Gastroesophageal sphincter (tissue), 4 donors: ENCODE results near the gene SLC38A10. TPM values are rescaled to one million over a fixed set of nuclear protein-coding genes. Genes with fewer than 3 reads are reported as not detected.

Experiments
- ATAC-seq: fragments of 150-250 bp; one replicate; pipeline ENCODE4 v1.9.1; 2016; ENCODE audit warnings: mild to moderate bottlenecking, moderate library complexity
- H3K27ac ChIP-seq, 4 donors: fragments of 200-600 bp; sonication (generic) in 3 of 4; 1 replicate in 3 of 4; 2 replicates in 1 of 4; pipeline ENCODE4 v1.5.1; 2016 to 2019
- H3K27me3 ChIP-seq: fragments of 200-600 bp; sonication (generic); one replicate; pipeline ENCODE4 v1.5.1; 2019
- H3K36me3 ChIP-seq, 2 donors: fragments of 200-600 bp; sonication (generic); one replicate each; pipeline ENCODE4 v1.5.1; 2019; ENCODE audit warnings: control low read depth in 1 of 2
- H3K4me1 ChIP-seq, 3 donors: fragments of 200-600 bp; sonication (generic); 1 replicate in 2 of 3; 2 replicates in 1 of 3; pipeline ENCODE4 v1.5.1; 2016 to 2019; ENCODE audit warnings: control low read depth in 2 of 3
- H3K4me3 ChIP-seq, 2 donors: fragments of 200-600 bp; sonication (generic); one replicate each; pipeline ENCODE4 v1.5.1; 2019; ENCODE audit warnings: mild to moderate bottlenecking in 1 of 2, moderate library complexity in 1 of 2
- H3K9me3 ChIP-seq, 3 donors: fragments of 200-600 bp; sonication (generic); one replicate each; pipeline ENCODE4 v1.5.1; 2017 to 2019; ENCODE audit warnings: control low read depth in 2 of 3
- EP300 ChIP-seq: sonication (generic); formaldehyde crosslinking; IDR thresholded peaks from one replicate; pipeline ENCODE4 v1.6.1; 2017; ENCODE audit warnings: antibody characterized with exemption, mild to moderate bottlenecking
- POLR2A ChIP-seq, 2 donors: fragments of 450-650 bp; IDR thresholded peaks; one replicate each; pipeline ENCODE4 v1.6.1; 2017; ENCODE audit warnings: antibody characterized with exemption in 2 of 2, mild to moderate bottlenecking in 2 of 2, moderate library complexity in 1 of 2
- POLR2AphosphoS5 ChIP-seq: sonication (generic); formaldehyde crosslinking; IDR thresholded peaks from one replicate; pipeline ENCODE4 v1.6.1; 2017; ENCODE audit warnings: antibody characterized with exemption
- WGBS, 2 donors: methylation state at CpG; one replicate each; pipeline ENCODE4 v1.1.5; 2018; ENCODE audit warnings: low coverage in 1 of 2; 5-methylcytosine and 5-hydroxymethylcytosine counted together
- total RNA-seq, 4 donors: library from RNA; depleted of rRNA; stranded (reverse); fragments of >200 nt; gene quantifications; one replicate each; pipeline ENCODE4 v1.1.0, GENCODE V29; 2016
- TF ChIP-seq, protein P1 (sequence below), 4 experiments: fragments of 200-600 bp in 2 of 4; fragments of 450-650 bp in 2 of 4; sonication (generic) in 1 of 4; IDR thresholded peaks; one replicate each; pipeline ENCODE4 v1.5.1; 2017 to 2019; ENCODE audit warnings: antibody characterized with exemption in 4 of 4, mild to moderate bottlenecking in 2 of 4, moderate library complexity in 2 of 4

The SLC38A10 gene
- total RNA-seq, 4 donors from 2014 or later: 70.5 to 99.6 (median 81.8) TPM

GRCh38 chr17:81302861-81303333 lies 7.8 kb upstream of the SLC38A10 start:
- Histone ChIP-seq H3K27me3 (no peaks in the 10 kb centered on the region), H3K4me3 (no peak overlapping the region), H3K9me3 (no peaks in the 10 kb centered on the region), H3K27ac (no peak overlapping the region), H3K36me3 (no peaks in the 10 kb centered on the region), H3K4me1 (no peaks in the 10 kb centered on the region)
- ATAC-seq: no peak
- WGBS, 2 donors: 80% methylated on average over 1 of the region's 15 CpGs; no CpG with 5 or more reads in 1 of the 2 donors
- TF ChIP-seq, protein P1, sequence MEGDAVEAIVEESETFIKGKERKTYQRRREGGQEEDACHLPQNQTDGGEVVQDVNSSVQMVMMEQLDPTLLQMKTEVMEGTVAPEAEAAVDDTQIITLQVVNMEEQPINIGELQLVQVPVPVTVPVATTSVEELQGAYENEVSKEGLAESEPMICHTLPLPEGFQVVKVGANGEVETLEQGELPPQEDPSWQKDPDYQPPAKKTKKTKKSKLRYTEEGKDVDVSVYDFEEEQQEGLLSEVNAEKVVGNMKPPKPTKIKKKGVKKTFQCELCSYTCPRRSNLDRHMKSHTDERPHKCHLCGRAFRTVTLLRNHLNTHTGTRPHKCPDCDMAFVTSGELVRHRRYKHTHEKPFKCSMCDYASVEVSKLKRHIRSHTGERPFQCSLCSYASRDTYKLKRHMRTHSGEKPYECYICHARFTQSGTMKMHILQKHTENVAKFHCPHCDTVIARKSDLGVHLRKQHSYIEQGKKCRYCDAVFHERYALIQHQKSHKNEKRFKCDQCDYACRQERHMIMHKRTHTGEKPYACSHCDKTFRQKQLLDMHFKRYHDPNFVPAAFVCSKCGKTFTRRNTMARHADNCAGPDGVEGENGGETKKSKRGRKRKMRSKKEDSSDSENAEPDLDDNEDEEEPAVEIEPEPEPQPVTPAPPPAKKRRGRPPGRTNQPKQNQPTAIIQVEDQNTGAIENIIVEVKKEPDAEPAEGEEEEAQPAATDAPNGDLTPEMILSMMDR (IDR thresholded peaks at IDR 0.05): peak in 1 of 4 experiments; percentile 21
- TF ChIP-seq EP300 (no peak), POLR2A (IDR thresholded peaks at IDR 0.05) (no peak), POLR2AphosphoS5 (no peak)

- H3K9me3 ChIP-seq: no peaks in the 10 kb centered on the region
- H3K4me3 ChIP-seq: no peak overlapping the region
- H3K27ac ChIP-seq: no peak overlapping the region
- H3K4me1 ChIP-seq: no peaks in the 10 kb centered on the region
- WGBS, 2 donors: 71 to 90% methylated on average over 2 to 6 of the region's 10 CpGs
- H3K36me3 ChIP-seq: no peaks in the 10 kb centered on the region
- H3K27me3 ChIP-seq: no peaks in the 10 kb centered on the region
- no peak for ATAC-seq
- TF ChIP-seq, protein P1 (IDR thresholded peaks at IDR 0.05): no peak
Observed at GRCh38 chr17:81302324-81302723, 7.2 kb upstream of the SLC38A10 start.

- TF ChIP-seq, protein P1 (IDR thresholded peaks at IDR 0.05): no peak
- no peak for TF ChIP-seq EP300
- TF ChIP-seq POLR2A (IDR thresholded peaks at IDR 0.05): no peak
- TF ChIP-seq POLR2AphosphoS5: no peak
- ATAC-seq: no peak
- Histone ChIP-seq H3K4me1 (peaks cover 0 to under 1% (median 0%) of the 10 kb centered on the region in 3 donors), H3K9me3 (no peaks in the 10 kb centered on the region), H3K27ac (no peak overlapping the region), H3K36me3 (no peaks in the 10 kb centered on the region), H3K27me3 (no peaks in the 10 kb centered on the region), H3K4me3 (no peak overlapping the region)
- WGBS, 2 donors: 64 to 77% methylated on average over 7 to 10 of the region's 37 CpGs
Observed at GRCh38 chr17:81301195-81302144, 6.4 kb upstream of the SLC38A10 start.

- Histone ChIP-seq H3K4me3 (no peak overlapping the region), H3K9me3 (no peaks in the 10 kb centered on the region), H3K36me3 (no peaks in the 10 kb centered on the region), H3K4me1 (peaks cover 0 to 9% (median 7%) of the 10 kb centered on the region in 3 donors), H3K27ac (no peak overlapping the region), H3K27me3 (no peaks in the 10 kb centered on the region)
- WGBS, 2 donors: 83 to 85% methylated on average over 8 to 18 of the region's 19 CpGs
- no peak for ATAC-seq
- no peak for TF ChIP-seq POLR2A (IDR thresholded peaks at IDR 0.05)
- no peak for TF ChIP-seq POLR2AphosphoS5
- TF ChIP-seq, protein P1 (IDR thresholded peaks at IDR 0.05): no peak
- no peak for TF ChIP-seq EP300
Observed at GRCh38 chr17:81300586-81301155, 5.6 kb upstream of the SLC38A10 start.
